ENCODE measurements around the gene FUT8. TPM values are rescaled to one million over a fixed set of nuclear protein-coding genes. Genes with fewer than 3 reads are reported as not detected.

Gene FUT8
- total RNA-seq, 1 experiment from 2014 or later: 129 TPM

DNA sequence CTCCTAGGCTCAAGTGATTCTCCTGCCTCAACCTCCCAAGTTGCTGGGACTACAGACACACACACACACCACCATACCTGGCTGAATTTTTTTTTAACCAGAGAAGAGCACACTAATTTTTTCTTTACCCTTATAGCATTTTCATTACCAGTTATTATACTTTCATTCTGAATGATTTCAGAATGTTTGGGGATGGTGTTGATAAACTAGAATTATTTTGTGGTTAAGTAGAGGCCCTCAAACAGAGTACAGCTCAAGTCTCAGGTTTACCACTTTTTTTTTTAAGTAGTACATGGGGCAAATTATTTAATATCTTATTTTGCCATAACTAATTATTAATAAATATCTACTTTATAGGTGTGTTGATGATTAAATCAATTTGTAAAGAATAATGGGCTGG, 86.6 kb downstream of the FUT8 start:
- intact Hi-C loops (cut with micrococcal nuclease; ENCODE audit: unreplicated experiment): no loop called here
- Mint-ChIP-seq H3K4me1 (ENCODE audit: low read depth, unreplicated experiment) (peaks cover 33% of the 10 kb centered on the region), H3K4me3 (ENCODE audit: low read depth, unreplicated experiment) (no peak overlapping the region), H3K27me3 (ENCODE audit: unreplicated experiment) (no peaks in the 10 kb centered on the region), H3K36me3 (ENCODE audit: insufficient read depth, unreplicated experiment) (no peaks in the 10 kb centered on the region), H3K27ac (ENCODE audit: unreplicated experiment) (no peak overlapping the region), H3K9me3 (ENCODE audit: low read depth, unreplicated experiment) (no peaks in the 10 kb centered on the region)
- no TSS peak for BruUV-seq (replicated peaks)
- no peak for DNase-seq
- CTCF ChIA-PET: no interaction called here
- TF ChIP-seq CTCF (IDR thresholded peaks at IDR 0.05; ENCODE audit: unreplicated experiment): no peak

- no peak overlapping the region for H3K27ac Mint-ChIP-seq (ENCODE audit: unreplicated experiment)
- DNase-seq: no peak
- intact Hi-C loops (cut with micrococcal nuclease; ENCODE audit: unreplicated experiment): no loop called here
- no peaks in the 10 kb centered on the region for H3K9me3 Mint-ChIP-seq (ENCODE audit: low read depth, unreplicated experiment)
- CTCF ChIA-PET: interaction anchor here (0.7 to 0.9 kb wide), 2 partner anchors 264 to 289 kb away, joined by 4 to 5 read pairs; no protein-coding TSS in a partner anchor
- H3K4me1 Mint-ChIP-seq (ENCODE audit: low read depth, unreplicated experiment): peaks cover 33% of the 10 kb centered on the region
- H3K4me3 Mint-ChIP-seq (ENCODE audit: low read depth, unreplicated experiment): no peak overlapping the region
- H3K27me3 Mint-ChIP-seq (ENCODE audit: unreplicated experiment): no peaks in the 10 kb centered on the region
- no peak for TF ChIP-seq CTCF (IDR thresholded peaks at IDR 0.05; ENCODE audit: unreplicated experiment)
- no TSS peak for BruUV-seq (replicated peaks)
- H3K36me3 Mint-ChIP-seq (ENCODE audit: insufficient read depth, unreplicated experiment): no peaks in the 10 kb centered on the region
These were observed 87.5 kb downstream of the FUT8 start for GRCh38 chr14:65500075-65500474.

GRCh38 chr14:65501328-65501727, 88.8 kb downstream of the FUT8 start:
- H3K4me1 Mint-ChIP-seq (ENCODE audit: low read depth, unreplicated experiment): peaks cover 30% of the 10 kb centered on the region
- CTCF ChIA-PET: no interaction called here
- H3K36me3 Mint-ChIP-seq (ENCODE audit: insufficient read depth, unreplicated experiment): no peaks in the 10 kb centered on the region
- H3K27me3 Mint-ChIP-seq (ENCODE audit: unreplicated experiment): no peaks in the 10 kb centered on the region
- no TSS peak for BruUV-seq (replicated peaks)
- H3K9me3 Mint-ChIP-seq (ENCODE audit: low read depth, unreplicated experiment): no peaks in the 10 kb centered on the region
- intact Hi-C loops (cut with micrococcal nuclease; ENCODE audit: unreplicated experiment): no loop called here
- H3K27ac Mint-ChIP-seq (ENCODE audit: unreplicated experiment): no peak overlapping the region
- H3K4me3 Mint-ChIP-seq (ENCODE audit: low read depth, unreplicated experiment): no peak overlapping the region
- no peak for TF ChIP-seq CTCF (IDR thresholded peaks at IDR 0.05; ENCODE audit: unreplicated experiment)
- DNase-seq: no peak

DNA sequence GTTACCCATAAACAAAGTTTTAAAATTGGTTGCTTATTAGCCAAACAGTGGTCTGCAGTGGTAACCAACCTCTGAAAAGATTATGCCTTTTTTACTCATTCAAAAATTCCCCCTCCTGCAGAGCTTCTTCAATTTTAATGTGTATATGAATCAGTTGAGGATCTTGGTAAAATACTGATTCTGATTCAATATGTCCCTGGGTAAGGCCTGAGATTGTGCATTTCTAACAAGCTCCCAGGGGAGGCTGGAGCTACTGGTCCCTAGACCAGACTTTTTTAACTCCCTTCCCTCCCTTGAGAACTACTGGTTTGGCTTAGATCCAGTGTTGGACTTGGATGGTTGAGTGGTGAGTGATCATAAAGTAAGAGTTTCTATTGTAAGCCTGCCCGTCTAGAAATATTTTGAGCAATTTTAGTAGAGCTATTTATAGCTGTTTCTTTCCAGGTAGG, 90.2 kb downstream of the FUT8 start:
- peaks cover 4% of the 10 kb centered on the region for H3K9me3 Mint-ChIP-seq (ENCODE audit: low read depth, unreplicated experiment)
- H3K27me3 Mint-ChIP-seq (ENCODE audit: unreplicated experiment): no peaks in the 10 kb centered on the region
- CTCF ChIA-PET: no interaction called here
- H3K27ac Mint-ChIP-seq (ENCODE audit: unreplicated experiment): no peak overlapping the region
- no peak for DNase-seq
- no peaks in the 10 kb centered on the region for H3K36me3 Mint-ChIP-seq (ENCODE audit: insufficient read depth, unreplicated experiment)
- TF ChIP-seq CTCF (IDR thresholded peaks at IDR 0.05; ENCODE audit: unreplicated experiment): no peak
- intact Hi-C loops (cut with micrococcal nuclease; ENCODE audit: unreplicated experiment): no loop called here
- peaks cover 25% of the 10 kb centered on the region for H3K4me1 Mint-ChIP-seq (ENCODE audit: low read depth, unreplicated experiment)
- no TSS peak for BruUV-seq (replicated peaks)
- H3K4me3 Mint-ChIP-seq (ENCODE audit: low read depth, unreplicated experiment): no peak overlapping the region

All from Calu3 (cell line).